ENCODE data around the gene CYB5D1. TPM values are rescaled to one million over a fixed set of nuclear protein-coding genes. Genes with fewer than 3 reads are reported as not detected.
A peak's percentile ranks its signal among the peaks of the same experiment; 100 is the strongest.

Gene CYB5D1
- total RNA-seq, 5 donors from 2014 or later (not counting 1 experiment from before 2014, with no cell fraction given) = 5.5 to 12.4 (median 8.4) TPM

- peak in 2 of 35 experiments; percentile 8 to 10 for DNase-seq
Measured at GRCh38 chr17:7846063-7846735, 11.6 kb upstream of the CYB5D1 start.

GRCh38 chr17:7846765-7847661 is 10.8 kb upstream of the CYB5D1 start:
- peaks cover 5% of the 10 kb centered on the region for H3K36me3 Mint-ChIP-seq
- Histone ChIP-seq H3K9me3 (no peaks in the 10 kb centered on the region), H3K36me3 (ENCODE audit: control insufficient read depth in 2 of 2, extremely low read depth in 1 of 2, insufficient read depth in 1 of 2, low read length in 1 of 2) (peaks cover 5 to 40% of the 10 kb centered on the region in 2 donors), H3K27ac (ENCODE audit: low read length) (no peak overlapping the region), H3K4me3 (ENCODE audit: control insufficient read depth in 1 of 2, extremely low read depth in 1 of 2, low read length in 1 of 2) (no peak overlapping the region), H3K27me3 (replicated peaks in 1 of 2; ENCODE audit: control insufficient read depth in 2 of 2, extremely low read depth in 1 of 2, insufficient read depth in 2 of 2, low read length in 1 of 2) (no peaks in the 10 kb centered on the region), H3K4me1 (ENCODE audit: control insufficient read depth in 1 of 2, extremely low read depth in 1 of 2, insufficient read depth in 2 of 2, low read length in 2 of 2) (peaks cover 16 to 49% of the 10 kb centered on the region in 2 experiments)
- no peaks in the 10 kb centered on the region for H3K9me3 Mint-ChIP-seq
- ChIA-PET CTCF (no interaction called here), POLR2A (no interaction called here)
- no peak overlapping the region for H3K27ac Mint-ChIP-seq
- H3K4me1 Mint-ChIP-seq = peaks cover 35 to 46% (median 46%) of the 10 kb centered on the region in 3 donors
- peak overlapping the region in 1 of 3 donors; percentile 56 for H3K4me3 Mint-ChIP-seq
- DNase-seq (peak in 3 of 35 experiments; percentile 15 to 28 (median 24)), ATAC-seq (replicated peaks in 1 of 4) (no peak)
- WGBS (ENCODE audit: insufficient coverage) = 93% methylated on average over 8 of the region's 34 CpGs
- H3K27me3 Mint-ChIP-seq = no peaks in the 10 kb centered on the region

More at GRCh38 chr17:7846063-7846735, 11.6 kb upstream of the CYB5D1 start:
- H3K4me1 Mint-ChIP-seq = peaks cover 30 to 46% (median 41%) of the 10 kb centered on the region in 3 donors
- Histone ChIP-seq H3K9me3 (no peaks in the 10 kb centered on the region), H3K4me3 (ENCODE audit: control insufficient read depth in 1 of 2, extremely low read depth in 1 of 2, low read length in 1 of 2) (no peak overlapping the region), H3K27me3 (replicated peaks in 1 of 2; ENCODE audit: control insufficient read depth in 2 of 2, extremely low read depth in 1 of 2, insufficient read depth in 2 of 2, low read length in 1 of 2) (no peaks in the 10 kb centered on the region), H3K4me1 (ENCODE audit: control insufficient read depth in 1 of 2, extremely low read depth in 1 of 2, insufficient read depth in 2 of 2, low read length in 2 of 2) (peaks cover 16 to 49% of the 10 kb centered on the region in 2 experiments), H3K36me3 (ENCODE audit: control insufficient read depth in 2 of 2, extremely low read depth in 1 of 2, insufficient read depth in 1 of 2, low read length in 1 of 2) (peaks cover 5 to 40% of the 10 kb centered on the region in 2 donors), H3K27ac (ENCODE audit: low read length) (no peak overlapping the region)
- H3K9me3 Mint-ChIP-seq = no peaks in the 10 kb centered on the region
- 90% methylated on average over 14 of the region's 22 CpGs for WGBS (ENCODE audit: insufficient coverage)
- H3K4me3 Mint-ChIP-seq = peak overlapping the region; percentile 31 to 100 (median 39)
- H3K27me3 Mint-ChIP-seq = no peaks in the 10 kb centered on the region
- no peak for ATAC-seq (replicated peaks in 1 of 4)
- POLR2A ChIA-PET = interaction anchor here (0.6 to 1.6 kb wide), 2 partner anchors 11 to 12 kb away, joined by 3 to 9 read pairs; partner anchors contain the start of genes KDM6B (in 1 of the 2) and NAA38 (in 1 of the 2)
- peaks cover 5% of the 10 kb centered on the region for H3K36me3 Mint-ChIP-seq
- H3K27ac Mint-ChIP-seq = peak overlapping the region; percentile 46 to 48
- CTCF ChIA-PET = interaction anchor here in 1 of 2 donors (1.6 to 1.7 kb wide), 2 partner anchors 11 to 15 kb away, joined by 3 to 9 read pairs; partner anchors contain the start of gene NAA38

GRCh38 chr17:7848131-7848579 is 9.6 kb upstream of the CYB5D1 start:
- no peaks in the 10 kb centered on the region for H3K27me3 Mint-ChIP-seq
- no peak overlapping the region for H3K4me3 Mint-ChIP-seq
- no peaks in the 10 kb centered on the region for H3K27me3 ChIP-seq (replicated peaks in 1 of 2; ENCODE audit: control insufficient read depth in 2 of 2, extremely low read depth in 1 of 2, insufficient read depth in 2 of 2, low read length in 1 of 2)
- peaks cover 8 to 48% of the 10 kb centered on the region in 2 donors for H3K36me3 ChIP-seq (ENCODE audit: control insufficient read depth in 2 of 2, extremely low read depth in 1 of 2, insufficient read depth in 1 of 2, low read length in 1 of 2)
- H3K27ac Mint-ChIP-seq = no peak overlapping the region
- H3K4me1 Mint-ChIP-seq = peaks cover 36 to 40% (median 37%) of the 10 kb centered on the region in 3 donors
- H3K9me3 ChIP-seq = no peaks in the 10 kb centered on the region
- peak in 1 of 35 experiments; percentile 8 for DNase-seq
- no peak overlapping the region for H3K4me3 ChIP-seq (ENCODE audit: control insufficient read depth in 1 of 2, extremely low read depth in 1 of 2, low read length in 1 of 2)
- CTCF ChIA-PET = no interaction called here
- 83% methylated on average over 17 of the region's 20 CpGs for WGBS (ENCODE audit: insufficient coverage)
- no peaks in the 10 kb centered on the region for H3K9me3 Mint-ChIP-seq
- POLR2A ChIA-PET = interaction anchor here in 1 of 2 donors (0.6 kb wide), 1 partner anchor 84 kb away, joined by 3 read pairs; the partner anchor contains the start of gene TRAPPC1
- peaks cover 14 to 42% of the 10 kb centered on the region in 2 experiments for H3K4me1 ChIP-seq (ENCODE audit: control insufficient read depth in 1 of 2, extremely low read depth in 1 of 2, insufficient read depth in 2 of 2, low read length in 2 of 2)
- H3K36me3 Mint-ChIP-seq = peaks cover 5% of the 10 kb centered on the region
- no peak overlapping the region for H3K27ac ChIP-seq (ENCODE audit: low read length)
- no peak for ATAC-seq (replicated peaks in 1 of 4)

GRCh38 chr17:7848739-7849129 is 9.1 kb upstream of the CYB5D1 start:
- Histone ChIP-seq H3K9me3 (no peaks in the 10 kb centered on the region), H3K27ac (ENCODE audit: low read length) (no peak overlapping the region), H3K36me3 (ENCODE audit: control insufficient read depth in 2 of 2, extremely low read depth in 1 of 2, insufficient read depth in 1 of 2, low read length in 1 of 2) (peaks cover 8 to 51% of the 10 kb centered on the region in 2 donors), H3K4me3 (ENCODE audit: control insufficient read depth in 1 of 2, extremely low read depth in 1 of 2, low read length in 1 of 2) (no peak overlapping the region), H3K4me1 (ENCODE audit: control insufficient read depth in 1 of 2, extremely low read depth in 1 of 2, insufficient read depth in 2 of 2, low read length in 2 of 2) (peaks cover 12 to 37% of the 10 kb centered on the region in 2 experiments), H3K27me3 (replicated peaks in 1 of 2; ENCODE audit: control insufficient read depth in 2 of 2, extremely low read depth in 1 of 2, insufficient read depth in 2 of 2, low read length in 1 of 2) (no peaks in the 10 kb centered on the region)
- WGBS (ENCODE audit: insufficient coverage) = 96% methylated on average over 15 of the region's 21 CpGs
- peaks cover 31 to 37% (median 35%) of the 10 kb centered on the region in 3 donors for H3K4me1 Mint-ChIP-seq
- POLR2A ChIA-PET = interaction anchor here in 1 of 2 donors (0.6 kb wide), 1 partner anchor 83 kb away, joined by 3 read pairs; the partner anchor contains the start of gene TRAPPC1
- H3K36me3 Mint-ChIP-seq = peaks cover 6% of the 10 kb centered on the region
- H3K27ac Mint-ChIP-seq = no peak overlapping the region
- H3K9me3 Mint-ChIP-seq = no peaks in the 10 kb centered on the region
- DNase-seq (no peak), ATAC-seq (replicated peaks in 1 of 4) (no peak)
- peak overlapping the region in 1 of 3 donors; percentile 8 for H3K4me3 Mint-ChIP-seq
- CTCF ChIA-PET = no interaction called here
- H3K27me3 Mint-ChIP-seq = no peaks in the 10 kb centered on the region

GRCh38 chr17:7849130-7849750 is 8.6 kb upstream of the CYB5D1 start:
- H3K9me3 Mint-ChIP-seq = no peaks in the 10 kb centered on the region
- ATAC-seq (replicated peaks in 1 of 4) = no peak
- no peaks in the 10 kb centered on the region for H3K27me3 Mint-ChIP-seq
- no peaks in the 10 kb centered on the region for H3K27me3 ChIP-seq (replicated peaks in 1 of 2; ENCODE audit: control insufficient read depth in 2 of 2, extremely low read depth in 1 of 2, insufficient read depth in 2 of 2, low read length in 1 of 2)
- H3K4me1 ChIP-seq (ENCODE audit: control insufficient read depth in 1 of 2, extremely low read depth in 1 of 2, insufficient read depth in 2 of 2, low read length in 2 of 2) = peaks cover 12 to 35% of the 10 kb centered on the region in 2 experiments
- peaks cover 26 to 34% (median 33%) of the 10 kb centered on the region in 3 donors for H3K4me1 Mint-ChIP-seq
- ChIA-PET CTCF (no interaction called here), POLR2A (no interaction called here)
- peaks cover 8 to 52% of the 10 kb centered on the region in 2 donors for H3K36me3 ChIP-seq (ENCODE audit: control insufficient read depth in 2 of 2, extremely low read depth in 1 of 2, insufficient read depth in 1 of 2, low read length in 1 of 2)
- H3K36me3 Mint-ChIP-seq = peaks cover 8% of the 10 kb centered on the region
- no peak overlapping the region for H3K4me3 ChIP-seq (ENCODE audit: control insufficient read depth in 1 of 2, extremely low read depth in 1 of 2, low read length in 1 of 2)
- no peak overlapping the region for H3K27ac Mint-ChIP-seq
- DNase-seq = peak in 4 of 35 experiments; percentile 11 to 20 (median 17)
- peak overlapping the region in 1 of 3 donors; percentile 8 for H3K4me3 Mint-ChIP-seq
- whole genome bisulfite sequencing (ENCODE audit: insufficient coverage) = 95% methylated on average over 22 of the region's 35 CpGs
- no peak overlapping the region for H3K27ac ChIP-seq (ENCODE audit: low read length)
- no peaks in the 10 kb centered on the region for H3K9me3 ChIP-seq

All from T-cell (primary cell).